HepG2 (cell line): ENCODE results near the gene RNPS1. TPM values are rescaled to one million over a fixed set of nuclear protein-coding genes. Genes with fewer than 3 reads are reported as not detected.
A peak's percentile ranks its signal among the peaks of the same experiment; 100 is the strongest.

Experiments
- CEBPG ChIP-seq: IDR thresholded peaks from 2 replicates; pipeline ENCODE4 v1.6.1; 2016
- CHD2 ChIP-seq: IDR thresholded peaks from 2 replicates; pipeline ENCODE4 v1.6.1; 2011; ENCODE audit warnings: low read depth, low read length, improper control_type of control experiment
- DNMT1 ChIP-seq: sonication (generic); formaldehyde crosslinking; IDR thresholded peaks from 2 replicates; pipeline ENCODE4 v1.5.1; 2020; ENCODE audit warnings: mild to moderate bottlenecking, missing genetic modification reagents
- DZIP1 ChIP-seq: sonication (generic); formaldehyde crosslinking; IDR thresholded peaks from 2 replicates; pipeline ENCODE4 v1.5.0; 2020; ENCODE audit warnings: mild to moderate bottlenecking, missing genetic modification reagents
- E2F5 ChIP-seq: sonication (generic); formaldehyde crosslinking; conservative IDR thresholded peaks from 2 replicates; pipeline ENCODE4 v1.4.0; 2020; ENCODE audit warnings: missing genetic modification reagents
- FOXK1 ChIP-seq: sonication (generic); formaldehyde crosslinking; IDR thresholded peaks from 2 replicates; pipeline ENCODE4 v1.4.0; 2020; ENCODE audit warnings: low read depth, missing genetic modification reagents, borderline replicate concordance
- GPN1 ChIP-seq: sonication (generic); formaldehyde crosslinking; IDR thresholded peaks from 2 replicates; pipeline ENCODE4 v1.5.1; 2020; ENCODE audit warnings: missing genetic modification reagents, borderline replicate concordance
- HMG20A ChIP-seq: IDR thresholded peaks from 2 replicates; pipeline ENCODE4 v1.6.1; 2016; ENCODE audit warnings: borderline replicate concordance
- KLF16 ChIP-seq, 2 experiments: sonication (generic) in 1 of 2; formaldehyde crosslinking in 1 of 2; IDR thresholded peaks; 2 replicates each; pipeline versions ENCODE4 v1.6.1 to v1.8.0; 2016 to 2023; ENCODE audit warnings: missing genetic modification reagents in 2 of 2, missing compliant biosample characterization in 1 of 2
- MTERF4 ChIP-seq: sonication (generic); formaldehyde crosslinking; IDR thresholded peaks from 2 replicates; pipeline ENCODE4 v1.8.0; 2023; ENCODE audit warnings: mild to moderate bottlenecking, missing genetic modification reagents
- RXRB ChIP-seq: IDR thresholded peaks from 2 replicates; pipeline ENCODE4 v1.6.1; 2016; ENCODE audit warnings: borderline replicate concordance, missing genetic modification reagents, missing compliant biosample characterization
- TFDP2 ChIP-seq: sonication (generic); formaldehyde crosslinking; IDR thresholded peaks from 2 replicates; pipeline ENCODE4 v1.4.0; 2020; ENCODE audit warnings: missing genetic modification reagents
- TFE3 ChIP-seq: IDR thresholded peaks from 2 replicates; pipeline ENCODE4 v1.6.1; 2016
- ZBTB7A ChIP-seq: sonication (generic); formaldehyde crosslinking; IDR thresholded peaks from 2 replicates; pipeline ENCODE4 v1.8.0; 2022; ENCODE audit warnings: mild to moderate bottlenecking, missing genetic modification reagents
- ZNF33A ChIP-seq: sonication (generic); formaldehyde crosslinking; IDR thresholded peaks from 2 replicates; pipeline ENCODE4 v1.5.1; 2020; ENCODE audit warnings: missing genetic modification reagents, mild to moderate bottlenecking, moderate library complexity, borderline replicate concordance
- ZNF512 ChIP-seq: sonication (generic); formaldehyde crosslinking; IDR thresholded peaks from 2 replicates; pipeline ENCODE4 v1.4.0; 2020; ENCODE audit warnings: mild to moderate bottlenecking, missing genetic modification reagents
- ZNF605 ChIP-seq: sonication (generic); formaldehyde crosslinking; IDR thresholded peaks from 2 replicates; pipeline ENCODE4 v1.8.0; 2022; ENCODE audit warnings: mild to moderate bottlenecking, missing genetic modification reagents
- ZNF614 ChIP-seq: IDR thresholded peaks from 2 replicates; pipeline ENCODE4 v1.6.1; 2018; ENCODE audit warnings: missing biosample characterization, missing genetic modification reagents, inconsistent platforms, borderline replicate concordance
- ZNF83 ChIP-seq: sonication (generic); formaldehyde crosslinking; IDR thresholded peaks from 2 replicates; pipeline ENCODE4 v1.4.0; 2020; ENCODE audit warnings: missing genetic modification reagents, mild to moderate bottlenecking, borderline replicate concordance
- polyA plus RNA-seq, 8 experiments: library from polyadenylated mRNA; depleted of rRNA in 3 of 8; stranded (reverse) in 7 of 8; unstranded in 1 of 8; fragments of >200 nt; fragmentation: Illumina TruSeq in 4 of 8; extraction: Trizol in 4 of 8; gene quantifications; 2 replicates each; pipeline versions ENCODE4 v1.2.1 to v1.2.3, GENCODE V29; 2011 to 2016; ENCODE audit warnings: low read depth in 4 of 8, missing spikeins in 1 of 8, mixed read lengths in 1 of 8; ENCODE audit not compliant: insufficient read depth in 1 of 8
- total RNA-seq, 5 experiments: library from RNA; depleted of rRNA; stranded (reverse); fragments of >200 nt; fragmentation: Illumina TruSeq; extraction: Trizol; gene quantifications; 2 replicates each; pipeline ENCODE4 v1.2.3, GENCODE V29; 2016; ENCODE audit warnings: low read depth in 1 of 5

RNPS1 gene
- total and polyA plus RNA-seq, 2 of the 13 experiments (the other 11 are each of a cell fraction or from before 2014, with no cell fraction given), result 126 to 133 TPM

- TF ChIP-seq ZNF512 (CRISPR knock-in tag), result no peak
- TF ChIP-seq TFDP2, result peak; percentile 81
- no peak for TF ChIP-seq GPN1
- no peak; the same call in 1 of the 2 replicates for TF ChIP-seq MTERF4
- TF ChIP-seq ZNF614, result no peak
- peak; percentile 98 for TF ChIP-seq CEBPG
- no peak; the same call in 1 of the 2 replicates for TF ChIP-seq E2F5 (CRISPR knock-in tag)
- TF ChIP-seq ZNF33A, result no peak
- TF ChIP-seq TFE3, result no peak
- peak; percentile 88 for TF ChIP-seq CHD2
- peak; percentile 76; the same call in 1 of the 2 replicates for TF ChIP-seq ZNF605 (CRISPR knock-in tag)
- no peak; the same call in 1 of the 2 replicates for TF ChIP-seq RXRB (CRISPR knock-in tag)
- peak in 1 of 2 experiments; percentile 68; a peak in 1 of 4 replicates for TF ChIP-seq KLF16 (CRISPR knock-in tag; IDR thresholded peaks at IDR 0.05)
- TF ChIP-seq ZBTB7A (CRISPR knock-in tag), result no peak
- TF ChIP-seq ZNF83 (CRISPR knock-in tag), result no peak
- peak; percentile 56; the same call in 1 of the 2 replicates for TF ChIP-seq DZIP1 (CRISPR knock-in tag)
- no peak for TF ChIP-seq HMG20A (CRISPR knock-in tag)
- TF ChIP-seq FOXK1 (CRISPR knock-in tag), result peak; percentile 86; the same call in 1 of the 2 replicates
- TF ChIP-seq DNMT1 (CRISPR knock-in tag), result no peak; the same call in 1 of the 2 replicates
Observed at GRCh38 chr16:2223221-2223941, 44.5 kb downstream of the RNPS1 start, which contains the start of gene E4F1 (continued).
